Femur (tissue), 1 donor: Measurements from ENCODE around the gene ABHD12B.
"Not testable (repeated sequence)": the region's sequence is repeated elsewhere in the genome, so short reads cannot be mapped to it uniquely, and the experiment has no call there.

Experiments used
- DNase-seq: peaks from one replicate; pipeline ENCODE4 v3.0.0-alpha.2; 2017

Gene ABHD12B

GRCh38 chr14:50937800-50938199, 65.9 kb downstream of the ABHD12B start:
- no peak for DNase-seq

GRCh38 chr14:50941151-50941550, 69.3 kb downstream of the ABHD12B start:
- DNase-seq: no peak

- DNase-seq: not testable (repeated sequence)
Measured at GRCh38 chr14:50941638-50942037, 69.8 kb downstream of the ABHD12B start.

- peak; percentile 50 for DNase-seq
Measured at GRCh38 chr14:50943261-50943942, 71.5 kb downstream of the ABHD12B start.

DNA sequence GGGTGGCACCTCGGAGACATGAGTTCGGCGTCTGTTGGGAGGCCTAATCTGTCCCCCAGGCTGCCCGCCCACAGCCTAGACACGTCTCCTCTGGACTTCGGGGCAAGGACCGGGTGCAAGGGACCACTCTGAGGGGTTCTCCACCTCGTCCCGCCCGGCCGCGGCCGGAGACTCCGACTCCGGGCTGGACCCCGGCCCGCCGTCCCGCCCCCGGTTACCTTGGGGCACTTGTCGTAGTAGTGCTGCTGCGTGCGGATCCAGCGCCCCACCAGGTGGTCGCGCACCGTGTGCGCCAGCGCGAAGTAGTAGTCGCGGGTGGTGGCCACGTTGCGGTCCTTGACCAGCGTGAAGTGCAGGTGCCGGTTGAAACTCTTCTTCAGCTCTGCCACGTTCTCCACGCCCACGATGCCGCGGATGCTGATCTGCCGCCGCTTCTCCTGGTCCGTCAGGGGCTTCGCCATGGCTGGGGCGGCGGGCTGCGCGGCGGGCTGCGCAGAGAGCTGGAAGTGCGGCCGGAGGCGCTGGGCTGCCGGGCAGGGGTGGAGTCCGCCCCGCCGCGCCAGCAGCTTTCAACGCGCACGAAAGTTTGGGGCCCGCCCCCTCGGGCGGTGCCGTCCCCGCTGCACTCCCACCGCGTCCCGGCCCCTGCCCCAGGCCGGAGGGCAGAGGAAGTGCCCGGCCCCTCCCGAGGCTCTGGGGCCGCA, 72.2 kb downstream of the ABHD12B start, which contains the start of gene PYGL:
TSS of gene PYGL (minus strand) at position 541 of the 704 bp plus-strand sequence. CDS start at position 461, 80 bp downstream.
- DNase-seq: peak; percentile 84

- DNase-seq: peak; percentile 69
Measured at GRCh38 chr14:50944647-50945413, 73.0 kb downstream of the ABHD12B start.

- DNase-seq: no peak
Measured at GRCh38 chr14:50946234-50946935, 74.5 kb downstream of the ABHD12B start.

- DNase-seq: no peak
Measured at GRCh38 chr14:50947446-50947845, 75.6 kb downstream of the ABHD12B start.

DNA sequence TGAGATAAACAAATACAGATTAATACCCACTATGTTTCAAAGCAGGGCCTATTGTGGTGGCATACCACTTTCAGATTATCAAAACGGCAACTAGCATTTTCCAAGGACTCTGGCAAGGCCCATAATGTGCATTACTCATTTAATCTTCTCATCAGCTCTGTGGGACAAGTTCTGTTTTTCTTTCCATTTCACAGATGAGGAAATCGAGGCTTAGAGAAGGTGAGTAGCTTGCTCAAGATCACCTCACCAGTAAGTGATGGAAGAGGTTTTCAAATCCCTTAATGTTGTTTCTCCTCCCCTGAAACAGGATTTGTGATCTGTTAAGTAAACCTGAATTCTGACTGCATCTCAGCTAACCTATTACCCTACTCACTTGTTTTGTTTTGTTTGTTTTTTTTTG, 76.4 kb downstream of the ABHD12B start:
- no peak for DNase-seq

GRCh38 chr14:50951032-50951431, 79.2 kb downstream of the ABHD12B start:
- no peak for DNase-seq

DNA sequence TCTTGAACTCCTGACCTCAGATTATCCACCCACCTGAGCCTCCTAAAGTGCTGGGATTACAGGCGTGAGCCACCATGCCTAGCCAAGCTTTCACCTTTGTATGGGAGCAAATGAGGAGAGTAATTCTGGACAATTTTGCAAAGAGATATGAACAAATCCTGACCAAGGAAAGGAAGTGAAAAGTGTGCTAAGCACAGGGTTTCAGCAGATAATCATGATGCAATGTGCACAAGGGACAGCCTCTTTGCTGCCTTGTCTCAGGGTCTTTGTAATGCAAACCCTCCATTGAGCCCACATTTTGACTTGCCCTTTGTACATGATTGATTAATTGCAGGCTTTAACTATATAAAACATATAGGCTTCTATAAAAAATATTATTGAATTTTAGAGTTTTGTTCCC, 81.6 kb downstream of the ABHD12B start:
- DNase-seq: no peak
